ENCODE results near the gene CD160. TPM values are rescaled to one million over a fixed set of nuclear protein-coding genes. Genes with fewer than 3 reads are reported as not detected.

Gene CD160
- total RNA-seq, 4 donors from 2014 or later, result 0.21 TPM; not detected in 3

DNA sequence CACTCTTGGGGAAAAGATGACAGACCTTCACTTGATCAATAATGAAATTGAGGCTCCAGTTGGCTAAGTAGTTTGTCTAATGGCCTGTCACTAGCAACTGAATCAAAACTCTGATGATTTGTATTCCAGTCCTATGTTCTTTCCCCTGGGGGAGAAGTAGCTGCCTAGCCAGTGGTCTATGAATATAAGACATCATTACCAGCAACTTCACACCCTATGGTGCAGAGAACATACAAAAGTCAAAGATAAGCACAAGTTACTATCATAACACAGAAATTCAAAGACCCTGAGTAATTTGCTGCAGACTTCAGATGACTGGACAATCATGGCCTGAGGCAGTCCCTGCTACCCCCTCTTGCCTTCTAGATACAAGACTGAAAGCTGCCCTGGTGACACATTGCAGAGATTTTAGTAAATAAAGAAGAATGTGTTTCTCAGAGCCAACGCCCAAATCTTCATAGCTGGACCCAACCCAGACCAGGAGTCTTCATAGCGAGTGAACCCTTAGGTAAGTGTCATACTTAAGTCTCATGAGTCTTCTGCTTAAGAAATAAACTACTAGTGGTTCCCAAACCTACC, 13.1 kb upstream of the CD160 start:
- TF ChIP-seq POLR2A (IDR thresholded peaks at IDR 0.05) (no peak), EP300 (IDR thresholded peaks at IDR 0.05) (no peak)
- TF ChIP-seq, protein P1, sequence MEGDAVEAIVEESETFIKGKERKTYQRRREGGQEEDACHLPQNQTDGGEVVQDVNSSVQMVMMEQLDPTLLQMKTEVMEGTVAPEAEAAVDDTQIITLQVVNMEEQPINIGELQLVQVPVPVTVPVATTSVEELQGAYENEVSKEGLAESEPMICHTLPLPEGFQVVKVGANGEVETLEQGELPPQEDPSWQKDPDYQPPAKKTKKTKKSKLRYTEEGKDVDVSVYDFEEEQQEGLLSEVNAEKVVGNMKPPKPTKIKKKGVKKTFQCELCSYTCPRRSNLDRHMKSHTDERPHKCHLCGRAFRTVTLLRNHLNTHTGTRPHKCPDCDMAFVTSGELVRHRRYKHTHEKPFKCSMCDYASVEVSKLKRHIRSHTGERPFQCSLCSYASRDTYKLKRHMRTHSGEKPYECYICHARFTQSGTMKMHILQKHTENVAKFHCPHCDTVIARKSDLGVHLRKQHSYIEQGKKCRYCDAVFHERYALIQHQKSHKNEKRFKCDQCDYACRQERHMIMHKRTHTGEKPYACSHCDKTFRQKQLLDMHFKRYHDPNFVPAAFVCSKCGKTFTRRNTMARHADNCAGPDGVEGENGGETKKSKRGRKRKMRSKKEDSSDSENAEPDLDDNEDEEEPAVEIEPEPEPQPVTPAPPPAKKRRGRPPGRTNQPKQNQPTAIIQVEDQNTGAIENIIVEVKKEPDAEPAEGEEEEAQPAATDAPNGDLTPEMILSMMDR (IDR thresholded peaks at IDR 0.05), result no peak
- Histone ChIP-seq H3K4me3 (no peak overlapping the region), H3K9me3 (no peaks in the 10 kb centered on the region), H3K27ac (no peak overlapping the region), H3K4me1 (no peaks in the 10 kb centered on the region), H3K36me3 (no peaks in the 10 kb centered on the region), H3K27me3 (no peaks in the 10 kb centered on the region)
- WGBS, 2 donors, result 70 to 74% methylated on average over 2 of the region's 2 CpGs
- no peak for DNase-seq (ENCODE audit: low spot score in 2 of 2)

DNA sequence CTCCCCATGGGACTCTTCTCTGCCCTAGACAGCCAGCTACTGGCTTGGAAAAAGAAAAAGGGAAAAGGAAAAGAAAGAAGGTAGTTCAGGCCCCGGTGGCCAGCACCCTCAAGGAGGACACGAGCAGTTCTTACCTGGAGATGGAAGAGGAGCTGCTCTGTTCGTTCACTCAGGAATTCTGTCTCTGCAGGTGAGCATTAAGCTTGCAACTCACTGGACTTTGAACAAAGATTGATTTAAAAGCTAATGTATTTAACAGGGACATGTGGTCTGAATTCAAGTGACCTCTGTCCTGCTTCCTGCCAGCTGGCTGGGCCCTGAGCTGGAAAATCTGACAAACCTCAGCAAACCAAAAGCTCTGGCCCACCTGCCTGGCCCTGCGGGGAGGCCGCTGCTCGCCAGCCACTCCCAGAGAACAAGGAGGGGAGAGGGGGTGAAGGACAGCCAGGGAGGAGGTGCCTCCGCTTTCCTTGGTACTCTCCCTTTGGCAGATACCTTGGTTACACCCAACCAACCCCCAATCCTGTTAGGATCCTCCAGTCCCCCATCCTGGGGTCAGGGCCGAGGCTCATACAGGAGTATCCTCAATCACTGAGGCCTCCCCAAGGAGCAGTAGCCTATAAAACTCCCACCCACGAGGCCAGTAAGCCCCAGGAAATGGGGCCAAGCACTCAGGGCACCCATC, 12.0 kb upstream of the CD160 start, which contains the start of gene PDZK1:
PDZK1 (minus strand) TSS at position 186 of the 685 bp plus-strand sequence. CDS start 19,347 bp downstream, outside the sequence.
- no peak within 1 kb of the TSS for H3K27ac ChIP-seq
- no peak within 1 kb of the TSS for H3K4me3 ChIP-seq
- no peaks in the 10 kb centered on the region for H3K9me3 ChIP-seq
- 68 to 78% methylated on average over 8 to 9 of the region's 9 CpGs for WGBS, 2 donors
- H3K36me3 ChIP-seq, result no peaks in the 10 kb centered on the region
- TF ChIP-seq, protein P1 (IDR thresholded peaks at IDR 0.05), result no peak
- no peak for TF ChIP-seq EP300 (IDR thresholded peaks at IDR 0.05)
- TF ChIP-seq POLR2A (IDR thresholded peaks at IDR 0.05), result no peak
- no peaks in the 10 kb centered on the region for H3K4me1 ChIP-seq
- DNase-seq (ENCODE audit: low spot score in 2 of 2), result no peak
- H3K27me3 ChIP-seq, result no peaks in the 10 kb centered on the region

- H3K27ac ChIP-seq, result no peak overlapping the region
- WGBS, 2 donors, result 33 to 49% methylated on average over 7 of the region's 7 CpGs
Measured at GRCh38 chr1:145708063-145708462, 11.2 kb upstream of the CD160 start.

DNA sequence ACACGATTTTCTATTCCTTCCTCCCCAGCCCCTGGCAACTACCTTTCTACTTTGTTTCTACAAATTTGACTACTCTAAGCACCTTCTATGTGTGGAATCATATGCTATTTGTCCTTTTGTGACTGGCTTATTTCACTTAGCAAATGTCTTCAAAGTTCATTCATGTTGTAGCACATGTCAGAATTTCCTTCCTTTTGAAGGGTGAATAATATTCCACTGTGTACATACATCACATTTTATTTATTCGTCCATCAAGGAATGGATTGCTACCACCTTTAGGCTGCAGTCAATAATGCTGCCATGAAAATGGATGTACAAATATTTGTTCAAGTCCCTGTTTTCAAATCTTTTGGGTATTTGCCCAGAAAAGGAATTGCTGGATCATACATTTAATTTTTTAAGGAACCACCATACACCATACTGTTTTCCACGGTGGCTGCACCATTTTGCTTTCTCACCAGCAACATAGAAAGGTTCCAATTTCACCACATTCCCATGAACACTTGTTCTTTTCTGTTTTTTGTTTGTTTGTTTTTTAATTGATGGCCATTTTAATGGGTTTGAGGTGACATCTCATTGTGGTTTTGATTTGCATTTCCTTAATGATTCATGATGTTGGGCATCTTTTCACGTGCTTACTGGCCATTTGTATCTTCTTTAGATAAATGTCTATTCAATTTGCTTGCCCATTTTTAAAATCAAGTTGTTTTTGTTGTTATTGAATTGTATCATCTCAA, 8.8 kb upstream of the CD160 start:
- Histone ChIP-seq H3K4me1 (no peaks in the 10 kb centered on the region), H3K27ac (no peak overlapping the region), H3K9me3 (no peaks in the 10 kb centered on the region), H3K27me3 (no peaks in the 10 kb centered on the region), H3K4me3 (no peak overlapping the region), H3K36me3 (no peaks in the 10 kb centered on the region)
- DNase-seq (ENCODE audit: low spot score in 2 of 2), result no peak
- TF ChIP-seq EP300 (IDR thresholded peaks at IDR 0.05) (no peak), POLR2A (IDR thresholded peaks at IDR 0.05) (no peak)
- TF ChIP-seq, protein P1 (IDR thresholded peaks at IDR 0.05), result no peak
- WGBS, 2 donors, result 84 to 88% methylated on average over 4 of the region's 4 CpGs

More at GRCh38 chr1:145708063-145708462, 11.2 kb upstream of the CD160 start:
- Histone ChIP-seq H3K27me3 (no peaks in the 10 kb centered on the region), H3K4me3 (no peak overlapping the region), H3K36me3 (no peaks in the 10 kb centered on the region), H3K9me3 (no peaks in the 10 kb centered on the region), H3K4me1 (no peaks in the 10 kb centered on the region)
- no peak for DNase-seq (ENCODE audit: low spot score in 2 of 2)
- TF ChIP-seq POLR2A (IDR thresholded peaks at IDR 0.05) (no peak), EP300 (IDR thresholded peaks at IDR 0.05) (no peak)
- TF ChIP-seq, protein P1 (IDR thresholded peaks at IDR 0.05), result no peak

DNA sequence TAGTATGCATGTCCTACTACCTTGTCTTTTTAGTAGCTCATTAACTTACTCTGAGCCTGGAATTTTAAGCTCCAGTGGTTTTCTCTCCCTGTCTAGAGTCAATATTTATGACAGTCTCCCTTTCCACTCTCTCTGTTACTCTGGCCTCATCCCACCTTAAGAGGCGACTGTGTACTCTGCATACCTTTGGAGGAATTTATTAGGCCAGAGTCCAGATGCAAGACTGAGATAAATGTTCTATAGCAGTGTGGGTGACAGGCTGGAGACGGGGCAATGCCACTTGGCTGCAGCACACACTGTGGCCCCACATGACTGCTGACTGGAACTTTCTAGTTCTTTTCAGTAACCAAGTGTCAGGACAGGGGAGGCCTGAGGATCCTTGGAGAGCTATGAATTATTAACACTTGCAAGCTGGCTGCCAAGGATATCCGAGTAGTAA, 8.1 kb upstream of the CD160 start:
- Histone ChIP-seq H3K9me3 (no peaks in the 10 kb centered on the region), H3K36me3 (no peaks in the 10 kb centered on the region), H3K4me3 (no peak overlapping the region), H3K27me3 (no peaks in the 10 kb centered on the region), H3K27ac (no peak overlapping the region), H3K4me1 (no peaks in the 10 kb centered on the region)
- DNase-seq (ENCODE audit: low spot score in 2 of 2), result no peak
- no peak for TF ChIP-seq POLR2A (IDR thresholded peaks at IDR 0.05)
- no peak for TF ChIP-seq EP300 (IDR thresholded peaks at IDR 0.05)
- TF ChIP-seq, protein P1 (IDR thresholded peaks at IDR 0.05), result no peak
- 61 to 67% methylated on average over 3 of the region's 3 CpGs for WGBS, 2 donors
